ENCODE results near the gene DUS2.

The DUS2 gene

GRCh38 chr16:68128577-68129305 is 105.7 kb downstream of the DUS2 start:
- H3K27me3 ChIP-seq (ENCODE audit: control insufficient read depth, insufficient read depth, low read length) = no peaks in the 10 kb centered on the region
- no peaks in the 10 kb centered on the region for H3K4me1 ChIP-seq (ENCODE audit: control insufficient read depth, insufficient read depth, low read length)
- no peak for DNase-seq (ENCODE audit: low read depth, low spot score)
- no peak overlapping the region for H3K27ac ChIP-seq (ENCODE audit: low read length)
- no peaks in the 10 kb centered on the region for H3K36me3 ChIP-seq (ENCODE audit: control insufficient read depth, insufficient read depth, low read length)
- WGBS (ENCODE audit: insufficient coverage, insufficient read length) = no CpG with 5 or more reads among the region's 6 CpGs
- H3K4me3 ChIP-seq (ENCODE audit: low read length) = no peak overlapping the region
- no peaks in the 10 kb centered on the region for H3K9me3 ChIP-seq (ENCODE audit: control insufficient read depth, insufficient read depth, low read length)
